HG03342 (cell line): ENCODE measurements around the gene MKI67.
"Not testable (repeated sequence)": the region's sequence is repeated elsewhere in the genome, so short reads cannot be mapped to it uniquely, and the experiment has no call there.

ENCODE experiments used
- ATAC-seq: cut with Tn5 transposase; IDR thresholded peaks from one replicate; pipeline ENCODE4 v1.9.1; 2021; ENCODE audit warnings: mild to moderate bottlenecking, moderate library complexity; ENCODE audit not compliant: unreplicated experiment

The MKI67 gene

DNA sequence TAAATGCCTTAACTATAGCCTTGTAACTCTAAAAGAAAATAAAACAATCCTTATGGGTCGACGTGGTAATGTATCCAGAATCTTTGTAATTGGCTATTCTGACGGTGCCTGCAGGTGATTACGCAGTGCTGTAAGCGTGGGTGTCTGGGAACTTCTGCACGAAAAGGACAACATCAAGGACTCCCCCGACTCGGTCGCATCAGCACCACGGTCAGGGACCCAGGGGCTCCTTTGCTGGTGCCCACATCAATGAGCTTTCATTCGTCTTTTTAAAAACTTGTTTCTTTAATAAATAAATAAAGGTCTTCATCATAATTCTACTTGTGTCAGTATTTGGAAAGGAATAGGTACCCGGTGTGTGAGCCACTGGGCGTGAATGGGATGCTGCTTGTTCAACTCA, 13.2 kb downstream of the MKI67 start:
- ATAC-seq, result no peak

DNA sequence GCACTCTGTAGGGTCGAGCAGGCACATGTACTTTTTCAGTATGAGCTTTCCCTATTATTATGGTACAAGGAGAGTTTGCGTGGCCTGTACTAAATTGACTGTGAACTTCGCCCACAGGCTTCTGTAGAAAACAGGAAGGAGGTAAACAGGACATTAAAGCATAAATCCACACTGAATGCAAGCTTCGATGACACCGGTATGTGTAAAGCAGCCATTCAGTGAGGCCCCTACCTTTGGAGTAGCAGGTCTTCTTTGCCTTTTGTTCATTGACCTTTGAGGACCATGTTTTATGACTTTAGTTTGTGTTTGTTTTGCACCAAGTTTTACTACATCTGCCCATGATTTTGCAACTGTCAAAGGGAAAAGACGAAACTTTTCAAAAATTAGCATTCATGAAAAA, 14.5 kb downstream of the MKI67 start:
- ATAC-seq, result no peak

DNA sequence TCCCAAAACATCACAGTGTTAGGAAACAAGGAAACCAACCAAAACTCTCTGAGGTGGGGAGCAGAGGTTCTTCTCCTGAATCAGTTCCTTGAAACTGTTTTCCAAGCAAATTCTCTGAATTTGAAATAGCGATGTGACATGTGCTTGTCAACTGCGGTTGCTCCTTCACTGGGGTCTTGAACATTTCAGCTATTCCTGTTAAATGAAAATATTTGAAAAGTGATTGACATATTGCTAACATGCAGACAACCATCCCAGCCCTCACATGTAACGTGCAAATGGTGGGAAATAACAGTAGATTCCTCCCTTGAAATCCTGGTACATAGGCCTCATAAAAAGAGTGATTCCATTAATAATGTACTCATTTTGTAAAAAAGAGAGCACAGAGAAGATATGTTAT, 15.9 kb downstream of the MKI67 start:
- no peak for ATAC-seq

DNA sequence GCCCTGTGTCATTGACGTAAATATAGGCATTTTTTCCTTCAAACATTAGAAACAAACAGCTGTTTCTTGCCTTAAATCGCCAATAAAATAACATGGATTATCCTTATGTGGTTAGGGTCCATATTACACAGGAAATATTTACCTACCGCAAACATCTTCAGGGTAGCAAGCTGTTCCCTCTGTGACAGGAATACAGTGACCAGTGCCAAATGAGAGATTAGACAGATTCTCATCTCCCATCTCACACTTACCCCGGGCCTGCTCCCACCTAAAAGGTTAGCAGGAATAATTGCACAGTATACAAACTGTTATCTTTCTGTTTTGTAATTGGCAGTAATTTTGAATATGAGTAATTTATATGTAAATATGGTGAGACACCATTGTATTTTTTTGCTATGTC, 16.5 kb downstream of the MKI67 start:
- no peak for ATAC-seq

DNA sequence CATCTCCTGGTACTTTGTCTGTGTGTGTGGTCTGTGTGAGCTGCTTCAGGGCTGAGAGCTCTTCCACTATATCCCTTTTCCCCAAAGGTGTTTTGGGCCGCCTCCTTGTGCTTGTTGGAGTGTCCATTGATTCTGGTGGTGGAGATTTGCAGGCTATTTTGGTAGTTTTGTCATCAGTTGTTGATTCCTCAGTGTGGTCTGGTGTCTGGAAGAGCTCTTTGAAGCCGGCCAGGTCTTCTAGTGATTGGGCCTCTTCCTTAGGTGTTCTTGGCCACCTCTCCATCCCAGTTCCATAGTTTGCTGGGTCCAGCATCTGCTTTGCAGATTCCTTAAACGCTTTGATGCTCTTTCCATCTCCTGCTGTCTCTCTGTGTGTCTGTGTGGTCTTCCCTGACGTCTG, 20.8 kb downstream of the MKI67 start:
- ATAC-seq, result no peak

DNA sequence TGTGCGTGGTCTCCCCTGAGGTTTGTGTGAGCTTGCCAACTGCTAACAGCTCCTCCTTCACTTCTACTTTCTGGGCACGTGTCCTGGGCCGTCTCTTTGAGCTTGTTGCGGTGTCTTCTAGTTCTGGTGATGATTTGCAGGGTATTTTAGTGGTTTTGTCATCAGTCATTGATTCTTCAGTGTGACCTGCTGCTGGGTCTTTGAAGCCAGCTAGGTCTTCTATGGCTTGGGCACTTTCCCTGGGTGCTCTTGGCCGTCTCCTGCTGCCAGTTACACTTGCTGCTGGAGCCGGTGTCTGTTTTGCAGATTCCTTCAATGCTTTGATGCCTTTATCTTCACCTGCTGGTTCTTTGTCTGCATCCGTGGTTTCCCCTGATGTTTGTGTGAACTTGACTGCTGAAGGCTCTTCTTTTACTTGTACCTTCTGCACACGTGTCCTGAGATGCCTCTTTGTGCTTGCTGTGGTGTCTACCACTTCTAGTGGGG, 23.0 kb downstream of the MKI67 start:
- ATAC-seq, result no peak

DNA sequence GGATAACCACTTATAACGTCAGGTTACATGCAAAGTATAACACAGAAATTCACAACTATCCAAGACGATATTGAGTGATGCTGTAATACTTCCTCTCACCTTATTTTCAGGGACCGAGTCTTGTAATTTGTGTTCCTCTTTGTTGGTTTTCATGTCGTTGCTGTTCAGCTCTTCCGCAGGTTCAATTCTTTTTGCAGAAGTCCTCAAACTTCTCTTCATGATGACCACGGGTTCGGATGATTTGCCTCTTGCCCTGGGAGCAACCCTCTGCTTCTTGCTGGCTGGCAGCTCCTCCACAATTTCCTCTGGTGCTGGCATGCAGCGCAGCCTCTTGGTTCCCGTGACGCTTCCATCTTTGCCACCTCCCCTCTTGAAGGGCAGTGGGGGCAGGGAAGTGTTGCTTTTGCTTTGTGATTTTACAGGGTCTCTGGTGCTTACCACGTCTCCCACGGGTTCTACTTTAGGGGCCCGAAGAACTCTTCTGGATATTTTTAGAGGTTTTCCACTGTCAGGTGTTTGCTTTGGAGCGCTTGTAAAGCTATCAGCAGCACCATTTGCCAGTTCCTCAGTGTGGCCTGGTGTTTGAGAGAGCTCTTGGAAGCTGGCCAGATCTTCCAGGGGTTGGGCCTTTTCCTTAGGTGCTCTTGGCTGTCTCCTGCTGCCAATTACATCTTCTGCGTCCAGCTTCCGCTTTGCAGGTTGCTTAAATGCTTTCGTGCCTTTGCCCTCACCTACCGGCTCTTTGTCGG, 23.6 kb downstream of the MKI67 start:
- ATAC-seq, result no peak

DNA sequence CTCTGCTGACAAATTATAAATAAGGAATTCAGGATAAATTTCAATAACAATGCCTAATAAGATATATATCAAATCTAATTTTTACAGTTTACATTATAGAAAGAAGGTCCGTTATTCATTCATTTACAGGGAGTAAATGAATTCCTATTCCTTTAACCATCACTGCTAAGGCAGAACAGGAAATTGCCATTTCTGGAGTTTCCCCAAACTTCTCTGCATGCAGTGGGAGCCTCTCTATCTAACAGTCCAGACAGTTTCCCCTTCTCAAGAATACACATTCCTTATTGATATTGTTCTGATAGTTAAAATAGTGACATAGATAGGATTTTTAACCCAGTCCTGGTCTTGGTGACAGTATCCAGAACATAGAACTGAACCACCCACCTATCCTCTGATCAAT, 24.3 kb downstream of the MKI67 start:
- ATAC-seq, result no peak

DNA sequence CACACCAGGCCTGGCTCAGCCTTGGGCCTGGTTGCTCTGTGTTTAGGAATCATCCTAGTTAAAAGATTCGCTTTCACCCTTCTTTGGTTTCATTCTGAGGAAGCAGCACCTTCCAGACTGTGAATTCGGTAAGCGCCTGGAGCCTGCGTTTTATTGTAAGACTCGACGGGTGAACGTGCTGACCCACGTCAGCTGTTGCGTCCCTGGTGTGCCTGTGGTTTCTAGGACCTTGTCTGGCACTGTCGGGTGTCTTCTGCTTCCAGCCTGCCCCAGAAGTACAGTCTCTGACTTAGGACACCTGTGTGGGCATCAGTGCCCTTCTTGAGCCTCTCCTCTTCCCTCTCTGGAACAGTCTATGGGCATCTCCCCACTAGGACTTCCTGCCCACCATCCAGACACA, 26.3 kb downstream of the MKI67 start:
- ATAC-seq, result no peak

DNA sequence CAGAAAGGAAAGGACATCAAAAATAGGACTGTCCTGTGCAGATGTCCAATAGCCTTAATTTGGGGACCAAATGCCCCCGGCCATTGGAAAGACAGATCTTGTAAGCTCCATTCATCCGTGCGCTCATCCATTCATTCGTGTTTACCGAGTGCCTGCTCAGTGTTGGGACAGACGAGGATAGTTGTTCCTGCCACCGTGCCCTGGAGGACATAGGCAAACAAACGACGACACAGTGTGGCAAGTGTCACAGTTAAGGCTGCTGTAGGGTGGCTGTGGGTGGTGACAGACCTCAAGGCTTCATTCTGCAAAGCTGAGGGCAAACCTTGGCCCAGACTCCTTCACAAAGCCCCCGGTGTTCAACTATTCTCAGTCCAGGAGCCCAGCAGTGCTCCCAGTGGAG, 27.6 kb downstream of the MKI67 start:
- no peak for ATAC-seq

DNA sequence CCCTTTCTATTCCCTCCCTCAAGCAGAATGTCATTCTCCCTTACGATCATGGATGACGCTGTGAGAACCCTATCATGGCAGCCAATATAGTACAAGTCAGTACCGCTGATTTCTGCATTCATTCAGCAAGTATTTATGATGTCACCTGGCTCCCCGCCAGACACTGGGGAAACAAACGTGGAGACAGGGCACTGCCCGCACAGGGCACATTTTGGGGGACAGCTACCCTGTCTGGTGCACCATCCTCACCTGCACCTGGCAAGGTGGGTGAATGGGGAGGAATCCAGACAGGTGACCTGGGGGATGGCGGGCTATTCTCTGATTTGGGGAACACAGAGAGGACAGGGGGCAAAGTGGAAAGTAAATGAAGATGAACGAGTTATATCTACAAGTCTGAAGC, 28.4 kb downstream of the MKI67 start:
- no peak for ATAC-seq

DNA sequence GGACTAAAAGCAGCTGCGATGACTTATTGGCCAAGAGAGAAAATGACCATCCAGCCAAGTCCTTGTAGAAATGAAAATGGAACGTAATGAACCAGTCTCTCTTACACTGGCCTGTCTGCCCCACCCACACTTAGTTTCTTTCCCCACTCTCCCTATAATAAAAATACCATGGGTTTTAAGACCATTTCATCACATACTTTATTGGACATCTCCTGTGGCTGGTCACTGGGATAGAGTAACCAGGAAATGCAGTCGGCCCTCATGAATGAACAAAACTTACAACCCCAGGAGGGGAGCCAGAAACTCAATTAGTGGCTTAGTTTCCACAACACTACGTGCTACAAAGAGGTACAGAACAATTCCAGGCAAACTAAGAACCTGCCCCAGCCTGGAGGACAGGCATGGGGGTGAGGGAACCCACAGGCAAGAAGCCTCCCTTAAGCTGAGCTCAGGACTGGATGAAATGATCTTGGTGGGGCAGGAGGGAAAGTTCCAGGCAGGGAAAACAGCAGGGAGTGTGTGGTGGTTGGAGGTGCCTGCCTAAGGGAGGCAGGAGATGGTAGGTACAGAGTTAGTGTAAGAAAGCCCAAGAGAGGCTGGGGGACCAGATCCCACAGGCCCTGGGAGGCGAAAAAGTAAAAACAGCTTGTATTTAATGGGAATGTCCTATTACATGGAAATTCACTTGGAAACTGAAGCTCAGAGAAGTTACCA, 29.6 kb downstream of the MKI67 start:
- ATAC-seq, result no peak

DNA sequence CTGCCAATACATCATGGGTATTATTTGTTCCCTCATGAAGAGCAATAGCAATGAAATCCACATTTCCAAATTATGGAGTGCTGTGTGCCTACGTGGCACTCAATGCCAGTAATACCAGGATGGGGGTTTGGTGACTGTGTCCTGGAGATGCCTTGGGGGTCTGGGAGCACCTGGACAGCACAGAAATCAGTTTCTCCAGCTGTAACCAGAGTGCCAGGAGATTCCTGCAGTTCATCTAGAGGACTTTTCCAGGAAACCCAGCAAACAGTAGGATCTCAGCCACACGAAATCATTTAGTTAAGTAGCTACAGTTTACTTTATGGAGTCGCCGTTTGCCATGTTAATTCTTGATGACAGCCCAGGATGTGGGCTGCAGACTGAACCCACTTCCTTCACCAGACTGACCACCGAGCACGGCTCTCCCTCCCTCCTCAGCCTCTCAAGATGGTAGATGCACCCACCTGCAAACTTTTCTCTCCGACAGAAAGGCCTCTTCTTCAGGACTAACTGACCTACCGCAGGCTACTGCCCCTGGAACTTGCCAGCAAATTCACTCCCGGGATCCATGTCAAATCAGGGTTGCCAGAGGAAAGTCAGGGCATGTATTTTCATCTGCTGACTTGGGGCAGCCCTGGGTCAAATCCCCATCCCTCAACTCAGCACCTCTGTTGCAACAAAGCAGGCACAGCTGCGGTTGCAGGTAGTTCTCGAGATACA, 30.3 kb downstream of the MKI67 start:
- ATAC-seq, result no peak

DNA sequence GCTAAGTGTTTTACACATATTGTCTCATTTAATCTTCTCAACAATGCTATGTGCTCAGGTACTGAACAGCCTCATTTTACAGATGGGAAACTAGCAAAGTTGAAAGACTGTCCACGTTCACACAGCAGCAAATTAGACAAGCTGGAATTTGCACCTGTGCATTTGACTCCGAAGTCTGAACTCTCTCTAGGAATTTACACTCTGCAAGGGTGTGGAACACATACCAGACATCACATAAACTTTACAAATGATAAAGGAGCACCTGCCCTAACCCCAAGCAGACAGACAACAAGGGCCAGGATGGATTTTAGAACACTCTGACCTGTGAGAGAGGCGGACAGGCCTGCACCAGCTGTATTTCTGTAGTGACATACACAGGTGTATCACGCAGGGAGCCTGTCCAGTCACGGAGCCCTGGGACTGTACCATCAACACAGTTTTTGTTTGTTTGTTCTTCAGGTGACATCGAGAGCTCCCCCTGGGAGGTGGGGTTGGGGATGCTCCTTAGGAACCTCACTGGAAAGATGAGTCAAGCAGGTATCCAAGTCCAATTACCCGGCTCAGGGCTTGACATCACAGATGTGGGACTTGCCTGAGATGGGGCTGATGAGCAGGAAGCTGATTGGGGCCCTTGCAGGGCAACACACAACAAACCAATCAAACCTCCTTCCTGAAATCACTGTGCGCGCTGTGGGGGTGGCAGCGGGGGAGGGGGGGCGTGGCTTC, 31.0 kb downstream of the MKI67 start:
- ATAC-seq, result no peak

DNA sequence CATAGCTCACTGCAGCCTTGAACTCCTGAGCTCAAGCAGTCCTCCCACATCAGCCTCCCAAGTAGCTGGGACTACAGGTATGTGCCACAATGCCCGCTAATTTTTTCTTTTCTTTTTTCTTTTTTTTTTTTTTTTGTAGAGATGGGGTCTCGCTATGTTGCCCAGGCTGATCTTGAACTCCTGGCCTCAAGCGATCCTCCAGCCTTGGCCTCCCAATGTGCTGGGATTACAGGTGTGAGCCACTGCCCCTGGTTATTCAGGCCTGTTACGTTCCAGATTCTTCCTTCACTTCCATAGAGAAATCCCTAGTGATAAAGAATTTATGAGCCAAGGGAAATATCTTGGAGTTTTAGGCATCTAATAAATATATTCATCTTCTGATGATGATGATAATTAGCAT, 31.6 kb downstream of the MKI67 start:
- not testable (repeated sequence) for ATAC-seq

DNA sequence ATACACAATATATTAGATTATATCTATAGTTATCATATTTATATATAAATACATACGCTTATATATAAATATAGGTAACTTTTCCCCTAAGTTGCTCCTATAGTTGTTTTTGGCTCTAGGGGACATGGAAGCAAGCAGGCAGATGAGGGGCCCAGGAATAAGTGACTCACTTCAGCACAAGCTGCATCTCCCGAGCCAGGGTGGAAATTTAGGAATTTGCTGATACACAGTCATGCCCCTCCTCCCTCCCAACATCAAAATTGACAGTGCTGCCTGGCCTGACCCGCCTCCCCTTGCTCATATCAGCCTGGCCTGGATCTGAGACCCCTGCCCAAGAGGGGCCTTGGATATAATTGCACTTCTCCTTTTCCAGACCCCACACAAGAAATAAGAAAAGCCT, 33.8 kb downstream of the MKI67 start:
- ATAC-seq, result no peak

DNA sequence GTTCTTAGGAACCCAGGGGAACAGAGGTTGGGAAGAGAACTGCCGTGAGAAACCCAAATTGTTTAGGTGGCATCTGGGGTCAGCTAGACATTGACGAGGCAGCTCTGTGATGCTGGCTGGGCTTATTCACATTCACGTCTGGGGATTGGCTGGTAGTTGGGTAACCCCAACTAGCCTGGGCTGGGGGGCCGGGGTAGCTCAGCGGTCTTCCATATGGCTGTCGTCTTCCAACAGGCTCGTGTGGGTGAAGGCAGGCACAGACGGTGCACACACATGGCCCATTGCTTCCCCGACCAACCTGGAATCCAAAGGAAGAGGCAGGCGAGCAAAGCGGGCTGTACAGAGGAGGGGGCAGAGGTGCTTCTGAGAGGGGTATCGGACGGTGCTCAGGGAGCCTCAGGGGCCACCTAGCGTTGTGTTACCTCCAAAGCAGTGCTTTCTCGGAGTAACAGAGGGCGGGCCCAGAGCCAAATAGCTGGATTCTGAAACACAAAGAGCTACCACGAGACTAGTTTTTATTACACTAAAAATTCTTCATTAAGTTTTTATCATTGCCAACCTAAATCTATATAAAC, 34.5 kb downstream of the MKI67 start:
- ATAC-seq, result no peak

DNA sequence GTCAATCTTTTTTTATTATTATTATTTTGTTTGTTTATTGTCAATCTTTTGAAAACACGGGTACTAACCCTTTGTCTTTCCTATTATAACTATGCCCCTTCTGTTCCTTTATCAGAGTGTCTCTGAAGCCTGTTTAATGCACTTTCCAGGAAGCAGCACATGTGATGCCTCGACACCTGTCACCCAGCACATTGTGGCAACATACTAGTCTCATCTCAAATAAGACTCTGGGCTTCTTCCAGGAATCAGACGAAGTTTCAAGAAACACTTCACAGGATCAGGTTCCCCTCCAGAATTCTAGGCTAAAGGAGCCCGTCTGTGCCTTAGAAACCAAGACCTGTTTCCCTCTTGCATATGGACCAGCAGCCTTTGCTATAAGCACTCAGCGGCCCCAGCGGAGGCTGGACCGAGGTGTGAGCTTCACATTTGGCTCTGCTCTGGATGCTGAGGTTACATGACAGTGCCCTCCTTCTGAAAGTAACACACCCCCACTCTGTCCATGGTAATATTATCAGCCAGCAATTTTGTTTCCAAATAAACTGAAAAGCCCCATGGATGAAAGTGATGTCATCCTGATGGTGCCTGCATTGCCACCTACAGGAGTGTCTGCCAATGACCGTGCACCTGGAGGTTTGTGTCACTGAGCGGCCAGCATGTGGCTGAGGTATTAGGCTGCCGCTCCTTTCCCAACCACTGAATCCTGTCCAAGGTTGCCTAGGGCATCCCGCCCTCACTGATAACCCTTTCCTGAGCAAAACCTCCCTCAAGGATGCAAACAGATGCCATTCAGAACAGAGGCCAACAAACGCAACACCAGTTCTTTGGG, 38.1 kb downstream of the MKI67 start:
- ATAC-seq, result no peak

DNA sequence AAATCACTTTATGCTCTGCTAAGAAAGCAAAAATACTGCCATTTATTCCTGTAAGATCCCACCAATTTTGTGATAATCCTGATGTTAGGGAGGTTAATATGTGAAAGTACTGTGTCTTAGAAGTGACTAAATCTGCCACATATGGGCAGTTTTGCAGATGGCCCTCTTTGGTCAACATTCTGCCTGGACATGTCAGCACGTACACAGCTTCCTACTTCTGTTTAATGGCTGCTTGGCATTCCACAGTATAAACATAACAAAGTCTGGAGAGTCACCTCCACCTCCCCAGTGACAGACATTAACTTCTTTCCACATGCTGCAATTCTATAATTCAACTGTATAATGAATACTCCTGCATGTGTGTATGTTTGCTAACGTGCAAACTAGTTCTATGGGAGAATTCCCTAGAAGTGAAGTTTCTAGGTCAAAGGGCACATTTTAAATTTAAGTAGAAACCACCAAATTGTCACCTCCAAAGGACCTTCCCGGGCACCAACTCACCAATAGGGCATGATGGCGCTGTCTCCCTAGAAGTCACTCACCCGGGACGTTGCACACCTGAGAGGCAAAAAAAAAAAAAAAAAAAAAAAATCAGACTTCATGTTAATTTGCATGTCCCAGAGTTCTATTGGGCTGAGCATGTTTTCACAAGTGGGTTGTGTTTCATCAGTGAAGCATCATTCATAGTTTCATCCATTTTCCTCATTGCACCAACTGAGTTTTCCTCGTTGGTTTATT, 38.9 kb downstream of the MKI67 start:
- ATAC-seq, result no peak
